ENCODE data around the gene MBD3L3.
"Not testable (repeated sequence)": the region's sequence is repeated elsewhere in the genome, so short reads cannot be mapped to it uniquely, and the experiment has no call there.

MBD3L3 gene

GRCh38 chr19:7058576-7058975, at the start of gene MBD3L3:
Gene MBD3L3 (minus strand): TSS chr19:7058676. CDS start chr19:7058605, 71 bp downstream.
- not testable (repeated sequence) for FAIRE-seq

DNA sequence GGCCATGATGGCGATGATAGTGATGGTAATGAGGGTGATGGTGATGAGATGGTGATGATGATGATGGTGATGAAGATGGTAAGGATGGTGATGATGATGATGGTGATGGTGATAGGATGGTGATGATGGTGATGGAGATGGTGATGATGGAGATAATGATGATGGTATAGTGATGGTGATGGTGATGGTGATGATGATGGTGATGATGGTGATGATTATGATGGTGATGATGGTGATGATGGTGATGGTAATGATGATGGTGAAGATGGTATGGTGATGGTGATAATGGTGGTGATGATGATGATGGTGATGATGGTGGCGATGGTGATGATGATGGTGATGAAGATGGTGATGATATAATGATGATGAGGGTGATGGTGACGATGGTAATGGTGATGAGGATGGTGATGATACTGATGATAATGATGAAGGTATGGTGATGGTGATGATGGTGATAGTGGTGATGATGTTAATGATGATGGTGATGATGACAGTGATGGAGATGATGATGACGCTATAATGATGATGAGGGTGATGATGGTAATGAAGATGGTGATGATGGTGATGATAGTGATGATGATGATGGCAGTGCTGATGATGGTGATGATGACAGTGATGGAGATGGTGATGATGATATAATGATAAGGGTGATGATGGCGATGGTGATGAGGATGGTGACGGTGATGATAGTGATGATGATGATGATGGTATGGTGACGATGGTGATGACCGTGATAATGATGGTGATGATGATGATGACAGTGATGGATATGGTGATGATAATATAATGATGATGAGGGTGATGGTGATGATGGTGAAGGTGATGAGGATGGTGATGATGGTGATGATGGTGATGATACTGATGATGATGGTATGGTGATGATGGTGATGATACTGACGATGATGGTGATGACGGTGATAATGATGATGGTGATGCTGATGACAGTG, 48.5 kb upstream of the MBD3L3 start:
- FAIRE-seq: no peak

DNA sequence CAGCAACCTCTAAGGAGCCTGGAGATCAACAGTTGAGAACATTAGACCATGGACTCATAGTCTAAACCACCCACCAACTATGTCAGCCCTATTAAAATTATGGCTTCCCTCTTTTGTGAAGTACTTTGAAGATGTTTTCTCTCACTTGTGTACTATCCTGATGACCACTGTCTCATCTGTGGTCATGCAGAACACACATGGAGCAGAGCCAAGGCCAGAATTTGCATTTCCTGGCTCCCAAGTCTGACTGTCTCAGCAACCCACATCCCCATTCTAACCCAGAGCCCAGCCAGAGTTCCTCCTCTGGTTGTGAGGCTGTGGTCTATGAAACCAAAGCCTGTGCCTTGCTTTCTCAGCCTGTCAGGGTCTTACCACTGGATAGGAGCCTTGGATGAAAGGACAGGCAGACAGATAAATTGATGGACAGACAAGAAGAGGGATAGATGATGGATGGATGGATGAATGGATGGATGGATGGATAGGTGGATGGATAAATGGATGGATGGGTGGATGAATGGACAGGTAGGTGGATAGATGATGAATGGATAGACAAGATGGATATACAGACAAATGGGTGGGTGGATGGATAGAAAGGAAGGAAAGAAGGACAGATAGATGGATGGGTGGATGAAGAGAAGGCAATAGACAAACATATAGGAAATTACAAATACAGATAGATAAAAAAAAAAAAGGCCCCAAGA, 46.4 kb upstream of the MBD3L3 start:
- FAIRE-seq: no peak

- no peak for FAIRE-seq
These were observed 43.2 kb upstream of the MBD3L3 start for GRCh38 chr19:7101498-7102253.

GRCh38 chr19:7099597-7099921, 41.1 kb upstream of the MBD3L3 start:
- no peak for FAIRE-seq

- FAIRE-seq: peak; percentile 96
These were observed 40.5 kb upstream of the MBD3L3 start for GRCh38 chr19:7098701-7099596.

DNA sequence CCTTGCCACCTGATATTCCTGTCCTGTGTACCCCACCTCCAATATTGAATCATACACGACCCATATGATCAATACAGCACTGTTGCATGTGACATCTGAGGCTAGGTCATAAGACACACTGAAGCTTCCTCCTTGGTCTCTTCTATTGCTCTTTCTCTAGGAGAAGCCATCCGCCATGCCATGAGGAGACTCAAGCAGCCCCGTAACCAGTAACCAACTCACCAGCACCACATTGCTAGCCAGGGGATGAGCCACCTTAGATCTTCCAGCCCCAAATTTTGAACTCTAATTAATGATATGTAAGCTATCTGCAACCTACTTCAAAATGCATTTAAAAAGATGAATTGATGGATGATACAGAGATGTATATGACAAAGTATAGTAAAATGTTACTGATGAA, 39.6 kb upstream of the MBD3L3 start:
- no peak for FAIRE-seq

DNA sequence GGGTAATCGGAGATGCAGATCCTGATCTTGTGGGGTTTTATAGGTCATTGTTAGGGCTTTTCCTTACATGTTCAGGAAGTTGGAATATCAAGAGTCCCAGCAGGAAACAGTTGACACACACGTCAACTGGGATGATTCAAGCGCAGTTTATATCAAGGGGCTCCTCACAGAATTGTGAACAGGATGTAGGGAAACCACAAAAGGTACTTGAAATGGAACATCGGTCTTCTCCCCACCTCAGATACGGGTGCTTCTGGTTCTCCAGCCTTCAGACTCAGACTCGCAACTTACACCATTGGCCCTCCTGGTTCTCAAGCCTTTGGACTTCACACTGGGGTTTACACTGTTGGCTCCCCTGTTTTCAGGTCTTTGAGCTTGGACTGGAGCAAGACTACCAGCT, 30.5 kb upstream of the MBD3L3 start:
- no peak for FAIRE-seq

GRCh38 chr19:7083076-7083956, 24.8 kb upstream of the MBD3L3 start:
- no peak for FAIRE-seq

DNA sequence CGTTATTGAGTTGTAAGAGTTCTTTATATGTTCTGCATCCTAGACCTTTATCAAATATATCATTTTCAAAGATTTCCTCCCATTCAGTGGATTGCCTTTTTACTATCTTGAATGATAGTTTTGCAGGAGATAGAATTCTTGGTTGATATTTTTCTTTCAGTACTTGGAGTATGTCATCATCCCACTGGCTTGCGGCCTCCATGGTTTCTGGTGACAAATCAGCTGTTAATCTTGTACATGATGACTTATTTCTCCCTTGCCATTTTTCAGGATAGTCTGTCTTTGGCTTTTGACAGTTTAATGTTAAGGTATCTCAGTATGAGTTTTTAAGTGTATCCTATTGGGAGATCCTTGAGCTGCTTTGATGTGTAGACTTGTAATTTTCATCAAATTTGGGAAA, 19.5 kb upstream of the MBD3L3 start:
- no peak for FAIRE-seq

- no peak for FAIRE-seq
These were observed 17.7 kb upstream of the MBD3L3 start for GRCh38 chr19:7076151-7076550.

DNA sequence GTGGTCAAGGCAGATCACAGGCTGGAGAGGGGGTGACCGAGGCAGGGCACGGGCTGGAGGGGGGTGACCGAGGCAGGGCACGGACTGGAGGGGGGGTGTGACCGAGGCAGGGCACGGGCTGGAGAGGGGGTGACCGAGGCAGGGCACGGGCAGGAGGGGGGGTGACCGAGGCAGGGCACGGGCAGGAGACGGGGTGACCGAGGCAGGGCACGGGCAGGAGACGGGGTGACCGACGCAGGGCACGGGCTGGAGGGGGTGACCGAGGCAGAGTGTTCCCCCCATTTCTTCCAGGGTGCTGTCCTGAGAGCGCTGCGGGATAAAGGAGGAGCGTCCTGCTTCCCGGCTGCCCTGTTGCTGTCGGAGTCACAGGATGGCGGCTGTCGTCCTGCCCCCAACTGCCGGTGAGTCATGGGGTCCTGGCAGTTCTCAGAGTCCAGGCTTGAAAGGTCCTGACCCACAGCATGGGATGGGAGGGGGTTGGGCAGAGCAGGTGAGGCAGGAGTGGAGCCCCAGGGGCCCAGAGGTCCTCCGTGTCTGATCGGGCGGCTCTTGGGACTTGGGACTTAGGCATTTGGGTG, 16.3 kb upstream of the MBD3L3 start:
- no peak for FAIRE-seq

DNA sequence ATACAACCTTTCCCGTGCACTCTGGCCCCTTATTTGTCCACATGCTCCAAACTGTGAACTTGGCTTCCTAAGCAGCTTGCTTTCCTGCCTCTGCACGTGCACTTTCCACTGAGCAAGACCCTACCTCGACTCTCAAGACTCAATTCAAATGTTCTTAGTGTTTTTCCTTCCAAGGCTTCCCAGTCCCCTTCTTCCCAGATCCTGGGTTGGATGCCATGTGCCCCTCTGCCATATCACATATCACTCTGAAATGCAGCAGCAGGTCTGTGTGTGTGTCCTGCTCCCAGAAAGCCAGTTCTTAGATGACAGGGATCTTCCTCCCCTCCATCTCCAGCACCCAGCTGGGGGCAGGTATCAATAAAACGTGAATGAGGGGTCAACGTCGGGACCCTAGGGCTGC, 14.1 kb upstream of the MBD3L3 start:
- no peak for FAIRE-seq

DNA sequence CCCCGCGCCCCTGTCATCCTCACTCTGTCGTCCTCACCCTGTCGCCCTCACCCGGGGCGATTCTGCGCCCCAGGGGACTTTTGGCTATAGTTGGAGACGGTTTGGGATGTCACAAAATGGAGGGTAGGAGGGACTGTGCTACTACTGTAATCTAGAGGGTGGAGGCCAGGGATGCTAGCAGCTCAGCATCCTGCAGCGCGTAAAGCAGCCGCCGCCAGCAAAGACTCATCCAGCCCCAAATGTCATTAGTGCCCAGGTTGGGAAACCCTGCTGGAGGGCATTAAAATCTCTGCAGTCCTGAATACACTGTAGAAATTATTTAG, 11.4 kb upstream of the MBD3L3 start:
- FAIRE-seq: no peak

DNA sequence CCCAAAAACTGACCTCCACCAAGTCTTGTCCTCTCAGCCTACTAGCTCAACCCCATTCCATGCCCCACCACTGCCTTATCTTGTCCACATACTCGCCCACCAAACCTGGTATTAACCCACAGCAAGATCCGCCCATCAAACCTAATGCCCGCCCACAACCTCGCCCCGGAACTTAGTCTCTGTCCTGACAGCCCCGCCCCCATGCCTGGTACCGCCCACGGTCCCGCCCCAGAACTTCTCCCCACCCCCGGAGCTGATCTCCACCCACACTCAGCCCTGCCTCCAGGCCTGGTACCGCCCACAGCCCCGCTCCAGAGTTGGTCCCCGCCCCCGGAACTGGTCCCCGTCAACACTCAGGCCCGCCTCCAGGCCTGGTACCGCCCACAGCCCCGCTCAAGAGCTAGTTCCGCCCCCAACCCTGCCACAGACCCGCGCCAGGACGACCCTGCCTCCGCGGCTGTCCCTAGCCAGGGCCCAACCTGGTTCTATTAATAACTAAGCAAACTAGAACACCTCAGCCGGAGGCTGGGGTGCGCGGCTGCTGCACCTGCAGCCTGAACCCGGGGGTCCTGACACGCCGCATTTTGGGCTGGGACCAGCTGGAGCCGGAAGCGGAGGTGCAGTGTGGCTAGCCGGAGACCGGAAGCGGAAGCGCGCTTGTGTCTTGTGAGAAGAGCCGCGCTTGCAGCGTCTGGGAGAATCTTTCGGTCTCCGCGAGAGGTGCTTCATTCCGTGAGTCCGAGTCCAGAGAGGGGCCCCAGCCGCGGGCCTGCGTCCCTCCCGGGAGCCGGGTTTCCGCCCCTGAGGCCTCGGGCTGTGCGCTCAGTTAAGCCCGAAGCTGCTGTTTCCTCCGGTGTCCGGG, 10.8 kb upstream of the MBD3L3 start, which contains the start of gene ZNF557:
Gene ZNF557 (plus strand): TSS at position 662 of the 862 bp plus-strand sequence. CDS start 5,372 bp downstream, outside the sequence.
- peak; percentile 88 for FAIRE-seq

DNA sequence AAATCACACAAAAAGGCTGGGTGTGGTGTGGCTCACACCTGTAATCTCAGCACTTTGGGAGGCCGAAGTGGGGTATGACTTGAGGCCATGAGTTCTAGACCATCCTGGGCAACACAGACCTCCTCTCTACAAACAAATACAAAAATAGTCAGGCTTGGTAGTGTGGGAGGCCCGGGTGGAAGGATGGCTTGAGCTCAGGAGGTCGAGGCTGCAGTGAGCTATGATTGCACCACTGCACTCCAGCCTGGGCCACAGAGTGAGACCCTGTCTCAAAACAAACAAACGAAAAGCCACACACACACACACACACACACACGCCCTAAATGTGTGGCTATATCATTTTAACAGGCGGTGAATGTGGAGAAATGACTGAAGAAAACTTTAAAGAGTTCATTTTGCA, 10.1 kb upstream of the MBD3L3 start:
- FAIRE-seq: no peak

DNA sequence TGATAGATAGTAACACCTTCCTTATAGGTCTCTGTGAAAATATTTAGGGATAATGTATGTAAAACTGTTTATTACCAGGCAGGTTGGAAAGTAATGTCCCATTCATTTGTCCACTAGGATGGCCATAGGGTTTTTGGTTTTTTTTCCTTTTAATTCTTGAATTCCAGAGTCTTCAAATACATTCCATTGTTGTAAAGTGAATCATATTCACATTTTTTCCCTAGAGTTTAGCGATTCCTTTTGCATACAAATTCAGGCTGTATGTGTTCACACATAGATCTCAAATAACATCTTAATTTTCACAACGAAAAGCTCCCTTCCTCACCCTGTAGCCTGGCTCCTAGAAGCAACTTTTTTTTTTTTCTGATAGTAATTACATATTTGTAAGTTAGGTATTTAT, 9.2 kb upstream of the MBD3L3 start:
- FAIRE-seq: no peak

- not testable (repeated sequence) for FAIRE-seq
These were observed 8.6 kb upstream of the MBD3L3 start for GRCh38 chr19:7067122-7067521.

DNA sequence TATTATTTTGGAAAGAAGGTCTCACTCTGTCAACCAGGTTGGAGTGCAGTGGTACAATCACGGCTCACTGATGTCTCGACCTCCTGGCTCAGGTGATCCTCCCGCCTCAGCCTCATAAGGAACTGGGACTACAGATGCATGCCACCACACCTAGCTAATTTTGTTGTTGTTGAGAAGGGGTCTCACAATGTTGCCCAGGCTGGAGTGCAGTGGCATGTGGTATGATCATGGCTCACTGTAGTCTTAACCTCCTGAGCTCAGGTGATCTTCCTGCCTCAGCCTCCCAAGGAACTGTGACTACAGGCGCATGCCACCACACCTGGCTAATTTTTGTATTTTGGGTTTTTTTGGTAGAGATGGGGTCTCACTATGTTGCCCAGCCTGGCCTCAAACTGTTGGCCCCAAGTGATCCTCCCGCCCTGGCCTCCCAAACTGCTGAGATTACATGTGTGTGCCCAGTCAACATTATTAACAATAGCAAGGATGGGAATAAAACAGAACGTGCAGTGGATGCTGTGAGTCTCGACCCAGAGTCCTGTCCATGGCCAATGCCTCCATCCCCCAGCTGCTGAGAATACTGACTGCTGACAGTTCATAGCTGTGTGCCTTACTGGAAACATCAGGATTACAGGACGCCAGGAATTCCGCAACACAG, 5.4 kb upstream of the MBD3L3 start:
- FAIRE-seq: no peak
